ENCODE results near the gene TNNT1.

The TNNT1 gene

DNA sequence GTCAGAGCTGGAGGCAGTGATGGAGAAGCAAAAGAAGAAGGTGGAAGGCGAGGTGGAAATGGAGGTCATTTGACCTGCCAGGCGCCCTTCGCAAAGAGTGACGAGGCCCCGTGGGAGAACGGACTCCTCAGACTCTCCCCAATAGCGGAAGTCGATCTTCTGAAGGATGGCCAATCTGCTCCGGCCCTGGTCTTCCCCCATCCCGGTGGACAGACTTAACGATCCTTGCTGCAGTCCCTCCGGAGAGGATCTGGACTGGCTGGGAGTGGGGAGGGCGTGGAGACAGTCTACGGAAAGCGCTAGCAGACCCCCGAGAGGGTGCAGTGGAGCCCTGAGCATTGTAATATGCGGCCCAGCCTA, 61.5 kb downstream of the TNNT1 start:
- DNase-seq = no peak

DNA sequence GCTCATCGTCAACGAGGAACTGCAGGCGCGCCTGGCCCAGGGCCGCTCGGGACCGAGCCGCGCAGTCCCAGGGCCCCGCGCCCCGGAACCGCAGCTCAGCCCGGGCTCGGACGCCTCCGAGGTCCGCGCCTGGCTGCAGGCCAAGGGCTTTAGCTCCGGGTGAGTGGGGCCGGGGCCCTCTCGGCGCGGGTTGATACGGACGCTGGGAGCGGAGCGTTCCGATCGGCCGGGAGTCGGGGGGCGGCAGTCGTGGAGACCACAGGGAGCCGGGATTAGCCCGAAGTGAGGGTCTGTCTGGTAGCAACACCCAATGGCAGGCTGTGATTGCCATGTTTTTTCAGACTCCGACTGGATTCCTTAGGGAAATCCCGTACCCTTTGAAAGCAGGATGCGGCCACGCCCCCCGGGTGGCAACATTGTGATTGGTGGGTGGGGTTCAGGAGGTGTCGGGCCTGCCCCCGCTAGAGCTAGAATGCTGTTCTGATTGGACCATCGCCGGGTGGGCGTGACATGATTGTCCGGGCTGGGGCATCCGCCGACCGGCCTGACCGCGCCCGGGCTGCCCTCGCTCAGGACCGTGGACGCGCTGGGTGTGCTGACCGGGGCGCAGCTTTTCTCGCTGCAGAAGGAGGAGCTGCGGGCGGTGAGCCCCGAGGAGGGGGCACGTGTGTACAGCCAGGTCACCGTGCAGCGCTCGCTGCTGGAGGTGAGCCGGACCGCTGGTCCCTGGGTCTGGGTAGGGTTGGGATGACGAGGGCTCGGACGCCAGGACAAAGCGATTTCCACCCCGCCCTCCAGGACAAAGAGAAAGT, 62.1 kb downstream of the TNNT1 start:
- peak; percentile 26 for DNase-seq

DNA sequence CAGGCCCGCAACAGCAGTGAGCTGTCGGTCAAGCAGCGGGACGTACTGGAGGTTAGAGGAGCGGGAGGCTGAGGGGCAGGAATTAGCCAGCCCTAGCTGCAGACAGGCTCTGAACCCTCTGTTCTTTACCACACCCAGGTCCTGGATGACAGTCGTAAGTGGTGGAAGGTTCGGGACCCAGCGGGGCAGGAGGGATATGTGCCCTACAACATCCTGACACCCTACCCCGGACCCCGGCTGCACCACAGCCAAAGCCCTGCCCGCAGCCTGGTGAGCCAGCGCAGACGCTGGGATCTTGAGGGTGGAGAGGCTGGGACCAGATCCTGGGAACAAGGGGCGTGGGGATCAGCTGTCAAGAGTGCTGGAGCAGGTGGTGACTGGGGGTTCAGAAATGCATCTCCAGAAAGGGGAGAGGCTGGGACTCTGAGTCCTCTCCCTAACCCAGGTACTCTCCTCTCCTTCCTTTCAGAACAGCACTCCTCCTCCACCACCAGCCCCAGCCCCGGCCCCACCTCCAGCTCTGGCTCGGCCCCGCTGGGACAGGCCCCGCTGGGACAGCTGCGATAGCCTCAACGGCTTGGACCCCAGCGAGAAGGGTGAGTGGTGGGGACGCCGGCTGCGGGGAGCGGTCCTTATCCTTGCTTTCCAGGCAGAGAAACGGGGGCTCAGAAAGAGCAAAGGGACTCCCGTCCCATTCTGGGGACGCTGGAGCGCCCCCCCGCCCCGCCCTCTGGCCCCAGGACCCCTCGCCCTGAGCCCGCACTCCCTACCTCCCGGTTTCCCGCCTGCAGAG, 62.9 kb downstream of the TNNT1 start:
- no peak for DNase-seq

DNA sequence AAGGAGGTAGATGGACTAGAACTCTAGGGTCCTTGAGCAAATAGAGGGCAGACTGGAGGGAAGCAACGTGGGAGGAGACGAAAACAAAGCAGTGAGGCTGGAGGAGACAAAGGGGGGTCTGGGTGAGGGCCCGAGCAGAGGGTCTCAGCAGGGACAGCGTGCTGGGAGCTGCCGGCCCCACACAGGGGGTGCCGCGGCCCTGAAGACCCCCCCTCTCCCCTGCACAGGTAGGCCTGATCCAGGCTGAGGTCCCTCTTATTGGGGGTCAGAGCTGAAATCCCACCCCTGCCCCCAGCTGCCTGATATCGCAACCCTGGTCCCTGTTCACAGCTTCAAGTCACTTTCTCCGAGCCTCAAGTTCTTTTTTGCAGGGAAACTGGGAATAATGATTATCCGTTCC, 64.6 kb downstream of the TNNT1 start:
- DNase-seq = no peak

DNA sequence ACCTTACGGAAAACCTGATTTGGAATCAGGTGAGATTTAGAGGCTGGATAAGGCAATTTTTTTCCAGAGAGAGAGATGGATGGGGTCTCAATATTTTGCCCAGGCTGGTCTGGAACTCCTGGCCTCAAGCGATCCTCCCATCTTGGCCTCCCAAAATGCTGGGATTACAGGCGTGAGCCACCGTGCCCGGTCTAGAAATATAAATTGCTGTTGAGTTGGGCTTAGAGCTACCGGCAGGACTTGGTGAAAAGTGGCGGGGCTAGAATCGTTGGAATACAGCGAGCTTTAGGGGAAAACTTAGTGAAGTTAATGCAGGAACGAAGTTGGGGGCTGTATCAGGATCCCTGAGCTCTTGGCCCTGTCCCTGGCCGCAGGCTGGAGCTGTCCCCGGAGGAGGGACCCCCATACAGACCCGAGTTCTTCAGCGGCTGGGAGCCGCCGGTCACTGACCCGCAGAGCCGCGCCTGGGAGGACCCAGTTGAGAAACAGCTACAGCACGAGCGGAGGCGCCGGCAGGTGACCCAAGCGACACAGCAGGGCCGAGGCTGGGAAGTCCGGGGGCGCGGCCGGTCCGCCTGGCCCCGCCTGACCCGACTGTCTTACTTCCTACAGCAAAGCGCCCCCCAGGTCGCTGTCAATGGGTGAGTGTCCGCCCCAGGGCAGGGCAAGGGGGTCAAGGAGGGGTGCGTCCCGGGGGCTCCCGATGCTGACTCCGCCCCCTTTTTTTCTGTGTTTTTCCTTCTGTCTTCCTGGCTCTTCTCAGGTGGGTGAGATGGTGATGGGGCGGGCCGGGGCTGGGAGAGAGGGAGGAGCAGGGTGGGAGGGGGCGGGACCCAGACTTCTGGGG, 65.8 kb downstream of the TNNT1 start:
- no peak for DNase-seq

All from activated CD4-positive, alpha-beta T cell treated with anti-CD3 and anti-CD28 coated beads for 1 hour (primary cell).